ENCODE measurements around the gene HNRNPC. TPM values are rescaled to one million over a fixed set of nuclear protein-coding genes. Genes with fewer than 3 reads are reported as not detected.

Gene HNRNPC
- total RNA-seq, 1 donor from 2014 or later: 601 TPM

DNA sequence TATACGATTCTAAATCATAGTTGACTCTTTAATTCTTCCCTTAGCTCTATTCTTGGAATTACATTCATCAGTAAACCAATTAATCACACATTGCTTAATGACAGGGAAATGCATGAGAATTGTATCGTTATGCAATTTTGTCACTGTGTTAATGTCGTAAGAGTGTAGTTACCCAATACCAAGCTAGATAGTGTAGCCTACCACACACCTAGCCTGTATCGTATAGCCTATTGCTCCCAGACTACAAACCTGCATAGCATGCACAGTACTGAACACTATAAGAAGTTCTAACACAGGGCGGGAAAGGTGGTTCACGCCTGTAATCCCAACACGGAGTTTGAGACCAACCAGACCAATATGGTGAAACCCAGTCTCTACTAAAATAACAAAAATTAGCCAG is 24.7 kb downstream of the HNRNPC start:
- H3K4me3 Mint-ChIP-seq (ENCODE audit: unreplicated experiment): no peak overlapping the region
- TF ChIP-seq CTCF (IDR thresholded peaks at IDR 0.05; ENCODE audit: unreplicated experiment): no peak
- H3K4me1 Mint-ChIP-seq (ENCODE audit: unreplicated experiment): peaks cover 3% of the 10 kb centered on the region
- DNase-seq (ENCODE audit: low spot score): no peak
- no peak overlapping the region for H3K27ac Mint-ChIP-seq (ENCODE audit: unreplicated experiment)
- no peaks in the 10 kb centered on the region for H3K9me3 Mint-ChIP-seq (ENCODE audit: unreplicated experiment)
- peaks cover 4% of the 10 kb centered on the region for H3K27me3 Mint-ChIP-seq (ENCODE audit: unreplicated experiment)
- peaks cover 7% of the 10 kb centered on the region for H3K36me3 Mint-ChIP-seq (ENCODE audit: low read depth, unreplicated experiment)

GRCh38 chr14:21241218-21241819 is 27.9 kb downstream of the HNRNPC start:
- DNase-seq (ENCODE audit: low spot score): no peak
- Mint-ChIP-seq H3K4me3 (ENCODE audit: unreplicated experiment) (no peak overlapping the region), H3K9me3 (ENCODE audit: unreplicated experiment) (no peaks in the 10 kb centered on the region), H3K27ac (ENCODE audit: unreplicated experiment) (peak overlapping the region; percentile 18), H3K36me3 (ENCODE audit: low read depth, unreplicated experiment) (peaks cover 12% of the 10 kb centered on the region), H3K4me1 (ENCODE audit: unreplicated experiment) (peaks cover 3% of the 10 kb centered on the region), H3K27me3 (ENCODE audit: unreplicated experiment) (peaks cover 4% of the 10 kb centered on the region)
- TF ChIP-seq CTCF (IDR thresholded peaks at IDR 0.05; ENCODE audit: unreplicated experiment): peak; percentile 62

- no peak for TF ChIP-seq CTCF (IDR thresholded peaks at IDR 0.05; ENCODE audit: unreplicated experiment)
- Mint-ChIP-seq H3K4me1 (ENCODE audit: unreplicated experiment) (peaks cover 3% of the 10 kb centered on the region), H3K27me3 (ENCODE audit: unreplicated experiment) (peaks cover 4% of the 10 kb centered on the region), H3K9me3 (ENCODE audit: unreplicated experiment) (no peaks in the 10 kb centered on the region), H3K36me3 (ENCODE audit: low read depth, unreplicated experiment) (peaks cover 12% of the 10 kb centered on the region), H3K27ac (ENCODE audit: unreplicated experiment) (no peak overlapping the region), H3K4me3 (ENCODE audit: unreplicated experiment) (no peak overlapping the region)
- no peak for DNase-seq (ENCODE audit: low spot score)
Observed at GRCh38 chr14:21240417-21240816, 28.8 kb downstream of the HNRNPC start.

DNA sequence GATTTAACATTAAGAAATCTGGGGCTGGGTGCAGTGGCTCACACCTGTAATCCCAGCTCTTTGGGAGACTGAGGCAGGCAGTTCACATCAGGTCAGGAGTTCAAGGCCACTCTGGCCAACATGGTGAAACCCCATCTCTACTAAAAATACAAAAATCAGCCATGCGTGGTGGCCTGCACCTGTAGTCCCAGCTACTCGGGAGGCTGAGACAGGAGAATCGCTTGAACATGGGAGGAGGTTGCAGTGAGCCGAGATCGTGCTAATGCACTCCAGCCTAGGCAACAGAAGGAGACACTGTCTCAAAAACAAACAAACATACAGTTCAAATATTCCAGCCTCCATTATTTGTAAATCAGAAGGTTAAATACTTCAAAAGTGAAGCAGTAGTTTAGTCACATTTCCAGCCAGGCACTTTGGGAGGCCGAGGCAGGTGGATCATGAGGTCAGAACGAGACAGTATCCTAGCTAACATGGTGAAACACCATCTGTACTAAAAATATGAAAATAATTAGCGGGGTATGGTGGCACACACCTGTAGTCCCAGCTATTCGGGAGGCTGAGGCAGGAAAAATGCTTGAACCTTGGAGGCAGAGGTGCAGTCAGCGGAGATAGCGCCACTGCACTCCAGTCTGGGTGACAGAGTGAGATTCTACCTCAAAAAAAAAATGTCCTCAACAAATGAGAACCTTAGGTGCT is 30.3 kb downstream of the HNRNPC start:
- TF ChIP-seq CTCF (IDR thresholded peaks at IDR 0.05; ENCODE audit: unreplicated experiment): no peak
- Mint-ChIP-seq H3K9me3 (ENCODE audit: unreplicated experiment) (no peaks in the 10 kb centered on the region), H3K27ac (ENCODE audit: unreplicated experiment) (peak overlapping the region; percentile 18), H3K36me3 (ENCODE audit: low read depth, unreplicated experiment) (peaks cover 10% of the 10 kb centered on the region), H3K4me1 (ENCODE audit: unreplicated experiment) (peaks cover 6% of the 10 kb centered on the region), H3K4me3 (ENCODE audit: unreplicated experiment) (no peak overlapping the region), H3K27me3 (ENCODE audit: unreplicated experiment) (peaks cover 4% of the 10 kb centered on the region)
- no peak for DNase-seq (ENCODE audit: low spot score)

All from endothelial cell (in vitro differentiated cells).